MM.1S (cell line): ENCODE measurements around the gene MOBP.

Source experiments
- DNase-seq: peaks from one replicate; pipeline ENCODE4 v3.0.0-alpha.2; 2015
- H2AFZ ChIP-seq: fragments of 300-600 bp; sonication (generic); 2 replicates; pipeline ENCODE4 v1.6.0; 2016; ENCODE audit warnings: antibody characterized with exemption, low read length
- H3F3A ChIP-seq: fragments of 300-600 bp; sonication (generic); 2 replicates; pipeline ENCODE4 v1.6.1; 2016; ENCODE audit warnings: mild to moderate bottlenecking, antibody characterized with exemption, low read length, moderate library complexity, mixed read lengths; ENCODE audit not compliant: insufficient read depth
- H3K27ac ChIP-seq: fragments of 300-600 bp; sonication (generic); 2 replicates; pipeline ENCODE4 v1.5.1; 2016; ENCODE audit warnings: mild to moderate bottlenecking, low read length
- H3K27me3 ChIP-seq: fragments of 300-600 bp; sonication (generic); replicated peaks from 2 replicates; pipeline ENCODE4 v1.6.0; 2016; ENCODE audit warnings: low read length; ENCODE audit not compliant: insufficient read depth
- H3K36me3 ChIP-seq: fragments of 300-600 bp; sonication (generic); replicated peaks from 2 replicates; pipeline ENCODE4 v1.6.1; 2016; ENCODE audit warnings: mild to moderate bottlenecking, low read length, mixed read lengths; ENCODE audit not compliant: insufficient read depth
- H3K4me1 ChIP-seq: fragments of 300-600 bp; sonication (generic); 2 replicates; pipeline ENCODE4 v1.6.1; 2016; ENCODE audit warnings: low read length, mixed read lengths
- H3K4me2 ChIP-seq: fragments of 300-600 bp; sonication (generic); 2 replicates; pipeline ENCODE4 v1.6.0; 2016; ENCODE audit warnings: low read depth, low read length
- H3K4me3 ChIP-seq: fragments of 300-600 bp; sonication (generic); 2 replicates; pipeline ENCODE4 v1.5.1; 2016; ENCODE audit warnings: low read length, mixed read lengths
- H3K79me2 ChIP-seq: fragments of 300-600 bp; sonication (generic); 2 replicates; pipeline ENCODE4 v1.6.1; 2016; ENCODE audit warnings: mixed run types, low read length, mixed read lengths
- H3K9ac ChIP-seq: fragments of 300-600 bp; sonication (generic); 2 replicates; pipeline ENCODE4 v1.6.1; 2016; ENCODE audit warnings: low read length, mixed read lengths
- H3K9me2 ChIP-seq: fragments of 300-600 bp; sonication (generic); replicated peaks from 2 replicates; pipeline ENCODE4 v1.6.1; 2016; ENCODE audit warnings: mild to moderate bottlenecking, low read length, mixed read lengths; ENCODE audit not compliant: insufficient read depth
- H3K9me3 ChIP-seq: fragments of 300-600 bp; sonication (generic); replicated peaks from 2 replicates; pipeline ENCODE4 v1.6.1; 2016; ENCODE audit warnings: mild to moderate bottlenecking, low read length, mixed read lengths; ENCODE audit not compliant: insufficient read depth
- H4K20me1 ChIP-seq: fragments of 300-600 bp; sonication (generic); 2 replicates; pipeline ENCODE4 v1.6.1; 2016; ENCODE audit warnings: mild to moderate bottlenecking, low read length, moderate library complexity, mixed read lengths; ENCODE audit not compliant: insufficient read depth
- CTCF ChIP-seq: fragments of 300-600 bp; sonication (generic); IDR thresholded peaks from 2 replicates; pipeline ENCODE4 v1.5.1; 2016; ENCODE audit warnings: antibody characterized with exemption, low read length, mixed read lengths
- EZH2 ChIP-seq: fragments of 300-600 bp; sonication (generic); optimal IDR thresholded peaks from 2 replicates; pipeline ENCODE3; 2017; ENCODE audit warnings: low read depth, mild to moderate bottlenecking, antibody characterized with exemption, low read length, mixed read lengths
- EZH2phosphoT487 ChIP-seq: fragments of 300-600 bp; sonication (generic); IDR thresholded peaks from 2 replicates; pipeline ENCODE4 v1.6.1; 2018; ENCODE audit warnings: antibody characterized with exemption, low read length

MOBP gene

DNA sequence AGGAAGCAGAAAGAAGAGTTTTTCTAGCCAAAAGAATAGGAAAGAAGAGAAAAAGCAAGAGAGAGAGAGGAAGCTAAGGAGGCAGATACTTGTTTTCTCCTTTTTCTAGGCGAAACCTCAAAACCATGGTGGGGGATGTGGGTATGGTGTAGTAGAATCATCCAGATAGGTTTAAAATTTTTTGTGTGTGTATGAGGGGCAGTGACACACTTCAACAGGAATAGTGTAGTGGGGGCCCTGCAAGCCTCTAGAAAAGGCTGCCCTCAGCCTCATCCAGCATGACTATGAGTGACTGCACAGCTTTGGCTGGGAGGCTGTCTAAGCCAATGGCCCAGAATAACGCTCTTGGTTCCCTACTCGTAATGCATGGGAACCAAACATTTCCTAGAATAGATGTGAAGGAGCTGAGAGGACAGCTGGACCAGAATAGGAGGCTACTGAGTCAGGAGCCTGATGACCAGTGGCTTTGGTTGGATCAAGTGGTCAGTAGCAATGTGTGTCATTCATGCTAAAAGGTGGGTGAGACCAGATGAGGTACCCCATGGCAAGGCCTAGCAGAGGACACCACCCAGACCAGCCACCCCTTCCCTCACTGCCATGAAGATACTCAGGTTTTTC, 24.4 kb downstream of the MOBP start:
- H3K4me1 ChIP-seq = no peaks in the 10 kb centered on the region
- no peaks in the 10 kb centered on the region for H3K9me2 ChIP-seq
- DNase-seq = no peak
- no peak overlapping the region for H3K9ac ChIP-seq
- H3K27me3 ChIP-seq = no peaks in the 10 kb centered on the region
- no peaks in the 10 kb centered on the region for H3K9me3 ChIP-seq
- H3K4me2 ChIP-seq = no peak overlapping the region
- H2AFZ ChIP-seq = no peak overlapping the region
- no peaks in the 10 kb centered on the region for H3F3A ChIP-seq
- no peak overlapping the region for H3K4me3 ChIP-seq
- H3K79me2 ChIP-seq = no peaks in the 10 kb centered on the region
- no peak overlapping the region for H3K27ac ChIP-seq
- no peaks in the 10 kb centered on the region for H4K20me1 ChIP-seq
- no peak for TF ChIP-seq EZH2phosphoT487
- no peak for TF ChIP-seq CTCF
- no peak for TF ChIP-seq EZH2
- H3K36me3 ChIP-seq = no peaks in the 10 kb centered on the region

GRCh38 chr3:39494781-39495180, 27.3 kb downstream of the MOBP start:
- no peak overlapping the region for H2AFZ ChIP-seq
- no peaks in the 10 kb centered on the region for H3F3A ChIP-seq
- H3K27me3 ChIP-seq = no peaks in the 10 kb centered on the region
- no peak overlapping the region for H3K9ac ChIP-seq
- no peaks in the 10 kb centered on the region for H3K9me3 ChIP-seq
- no peaks in the 10 kb centered on the region for H3K79me2 ChIP-seq
- no peak overlapping the region for H3K27ac ChIP-seq
- TF ChIP-seq EZH2 (no peak), EZH2phosphoT487 (no peak), CTCF (no peak)
- no peak for DNase-seq
- no peaks in the 10 kb centered on the region for H3K36me3 ChIP-seq
- no peaks in the 10 kb centered on the region for H3K9me2 ChIP-seq
- no peak overlapping the region for H3K4me3 ChIP-seq
- H3K4me1 ChIP-seq = no peaks in the 10 kb centered on the region
- H3K4me2 ChIP-seq = no peak overlapping the region
- no peaks in the 10 kb centered on the region for H4K20me1 ChIP-seq

DNA sequence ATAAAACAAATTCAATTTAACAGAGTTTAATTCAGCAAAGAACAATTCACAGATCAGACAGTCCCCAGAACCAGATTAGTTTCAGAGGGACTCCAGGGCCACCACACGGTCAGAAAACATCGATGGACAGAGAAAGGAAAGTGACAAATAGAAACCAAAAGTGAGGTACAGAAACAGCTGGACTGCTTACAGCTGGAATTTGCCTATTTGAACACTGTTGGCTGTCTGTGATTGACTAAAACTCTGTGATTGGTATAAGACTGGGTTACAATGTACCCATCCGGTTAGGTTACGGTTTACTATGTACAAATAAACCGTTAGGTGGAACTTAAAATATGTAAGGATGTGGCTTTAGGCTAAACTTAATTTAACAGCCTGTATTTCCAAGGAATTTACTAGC, 30.3 kb downstream of the MOBP start:
- Histone ChIP-seq H3K4me3 (no peak overlapping the region), H2AFZ (no peak overlapping the region), H3K27ac (no peak overlapping the region), H3K9me2 (no peaks in the 10 kb centered on the region), H3K9ac (no peak overlapping the region), H3F3A (no peaks in the 10 kb centered on the region), H4K20me1 (no peaks in the 10 kb centered on the region), H3K4me2 (peak overlapping the region; percentile 9; the same call in 1 of the 2 replicates), H3K9me3 (no peaks in the 10 kb centered on the region), H3K27me3 (no peaks in the 10 kb centered on the region), H3K36me3 (no peaks in the 10 kb centered on the region), H3K4me1 (no peaks in the 10 kb centered on the region), H3K79me2 (no peaks in the 10 kb centered on the region)
- TF ChIP-seq EZH2phosphoT487 (no peak), CTCF (no peak), EZH2 (no peak)
- peak; percentile 37 for DNase-seq
